NCI-H187 (cell line): Measurements from ENCODE around the gene STX12.
"Not testable (repeated sequence)": the region's sequence is repeated elsewhere in the genome, so short reads cannot be mapped to it uniquely, and the experiment has no call there.

Experiments
- DNase-seq, 2 experiments: peaks; one replicate each; lab custom pipeline; 2025; lab: John Stamatoyannopoulos, UW

STX12 gene

DNA sequence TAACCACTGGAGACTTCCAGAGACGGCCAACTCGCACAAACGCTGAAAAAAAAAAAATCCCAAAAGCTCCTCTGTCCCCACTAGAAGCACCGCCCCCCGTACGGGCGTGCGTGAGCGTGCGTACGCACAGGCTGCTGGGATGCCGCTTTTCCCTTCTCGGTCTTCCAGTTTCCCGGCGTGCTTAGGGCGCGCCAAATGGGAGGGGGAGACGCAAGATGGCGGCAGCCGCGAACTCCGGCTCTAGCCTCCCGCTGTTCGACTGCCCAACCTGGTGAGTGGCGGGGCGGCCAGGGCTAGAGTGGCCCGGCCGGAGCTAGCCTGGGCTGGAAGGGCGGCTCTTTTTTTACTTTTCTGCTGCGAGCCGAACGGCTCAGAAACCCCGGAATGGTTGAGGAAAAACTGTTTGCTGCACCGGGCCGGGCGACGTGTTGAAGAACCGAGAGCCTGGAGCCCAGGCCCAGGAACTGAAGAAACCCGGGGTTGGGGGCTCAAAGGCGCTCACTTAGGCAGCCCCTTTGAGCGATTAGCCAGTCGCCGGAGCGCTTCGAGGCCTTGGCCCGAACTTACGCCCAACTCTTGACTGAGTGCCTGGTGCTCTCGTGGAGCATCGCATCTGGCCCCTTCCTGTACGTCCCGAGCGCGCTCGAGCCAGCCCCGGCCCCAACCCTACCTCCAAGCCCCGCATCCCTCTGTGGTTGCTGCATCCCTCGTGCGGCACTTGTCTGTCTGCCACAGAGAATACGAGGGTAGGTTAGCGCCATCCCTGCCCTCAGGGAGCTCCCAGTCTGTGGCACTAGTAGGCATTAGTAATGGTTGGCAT is 57.8 kb downstream of the STX12 start, which contains the start of gene PPP1R8:
TSS of gene PPP1R8 (plus strand) at position 162 of the 820 bp plus-strand sequence. CDS start at position 216, 54 bp downstream.
- DNase-seq, result peak; percentile 77 to 93

DNA sequence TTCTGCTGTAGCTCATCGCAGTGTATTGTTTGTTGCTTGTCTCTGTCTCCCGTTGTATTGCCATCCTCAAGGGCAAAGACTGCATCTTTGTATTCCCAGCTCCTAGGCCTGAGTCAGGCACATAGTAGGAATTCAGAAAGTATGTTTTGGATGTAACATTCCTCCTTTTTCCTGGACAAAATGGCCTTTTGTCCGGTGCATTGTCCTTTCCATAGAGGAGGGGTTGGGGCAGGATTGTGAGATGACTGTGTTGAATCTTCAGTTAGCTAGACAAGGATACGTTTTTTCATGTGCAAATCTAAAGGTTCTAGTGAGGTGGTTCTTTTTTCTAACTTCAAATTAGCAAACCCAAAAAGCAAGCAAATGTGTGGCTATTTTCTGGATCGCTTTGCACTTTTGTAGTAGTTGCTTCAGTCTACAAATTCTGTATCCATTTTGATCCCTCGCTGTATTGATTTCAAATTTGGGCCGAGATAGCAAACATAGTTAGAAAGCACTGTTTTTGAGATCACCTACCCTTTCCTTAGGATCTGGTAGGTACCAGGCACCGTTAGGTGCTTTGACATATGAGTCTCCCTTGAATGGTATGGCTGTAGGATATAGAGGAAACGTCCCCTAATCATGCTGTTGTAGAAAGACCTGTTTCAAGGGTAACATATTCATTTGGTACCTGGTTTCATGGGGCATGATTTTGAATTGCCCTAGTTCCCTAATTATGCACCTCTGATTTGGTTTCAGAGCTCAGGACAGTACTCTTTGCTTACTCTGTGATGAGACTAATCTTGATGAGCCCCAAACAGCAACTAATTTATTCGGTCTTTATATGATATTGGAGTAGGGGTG is 58.8 kb downstream of the STX12 start:
- no peak for DNase-seq

- no peak for DNase-seq
These were observed 59.7 kb downstream of the STX12 start for GRCh38 chr1:27832762-27833161.

- no peak for DNase-seq
These were observed 60.5 kb downstream of the STX12 start for GRCh38 chr1:27833470-27833869.

GRCh38 chr1:27835046-27835445 is 62.0 kb downstream of the STX12 start:
- no peak for DNase-seq

GRCh38 chr1:27835501-27835900 is 62.5 kb downstream of the STX12 start:
- DNase-seq, result no peak

DNA sequence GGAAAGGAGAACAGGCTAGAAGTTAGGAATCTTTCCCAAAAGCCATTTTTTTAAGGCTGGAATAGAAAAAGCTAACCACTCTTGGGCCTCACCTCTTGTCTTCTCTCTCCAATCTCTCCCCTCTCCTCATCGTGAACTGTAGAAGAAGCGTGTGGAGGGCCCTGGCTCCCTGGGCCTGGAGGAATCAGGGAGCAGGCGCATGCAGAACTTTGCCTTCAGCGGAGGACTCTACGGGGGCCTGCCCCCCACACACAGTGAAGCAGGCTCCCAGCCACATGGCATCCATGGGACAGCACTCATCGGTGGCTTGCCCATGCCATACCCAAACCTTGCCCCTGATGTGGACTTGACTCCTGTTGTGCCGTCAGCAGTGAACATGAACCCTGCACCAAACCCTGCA is 76.9 kb downstream of the STX12 start:
- no peak for DNase-seq

GRCh38 chr1:27855085-27855484 is 82.1 kb downstream of the STX12 start:
- DNase-seq, result no peak

- no peak for DNase-seq
These were observed 83.7 kb downstream of the STX12 start for GRCh38 chr1:27856561-27857343.

DNA sequence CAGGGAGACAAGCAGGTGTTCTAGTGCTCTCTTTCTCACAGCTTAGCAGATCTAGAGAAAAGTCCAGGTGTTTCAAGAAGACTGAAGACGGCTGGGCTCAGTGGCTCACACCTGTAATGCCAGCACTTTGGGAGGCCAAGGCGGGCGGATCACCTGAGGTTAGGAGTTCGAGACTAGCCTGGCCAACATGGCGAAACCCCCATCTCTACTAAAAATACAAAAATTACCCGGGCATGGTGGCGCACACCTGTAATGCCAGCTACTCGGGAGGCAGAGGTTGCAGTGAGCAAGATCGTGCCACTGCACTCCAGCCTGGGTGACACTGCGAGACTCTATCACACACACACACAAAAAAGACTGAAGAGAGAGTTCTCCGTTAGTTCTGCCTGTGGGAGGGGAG is 84.5 kb downstream of the STX12 start:
- not testable (repeated sequence) for DNase-seq

DNA sequence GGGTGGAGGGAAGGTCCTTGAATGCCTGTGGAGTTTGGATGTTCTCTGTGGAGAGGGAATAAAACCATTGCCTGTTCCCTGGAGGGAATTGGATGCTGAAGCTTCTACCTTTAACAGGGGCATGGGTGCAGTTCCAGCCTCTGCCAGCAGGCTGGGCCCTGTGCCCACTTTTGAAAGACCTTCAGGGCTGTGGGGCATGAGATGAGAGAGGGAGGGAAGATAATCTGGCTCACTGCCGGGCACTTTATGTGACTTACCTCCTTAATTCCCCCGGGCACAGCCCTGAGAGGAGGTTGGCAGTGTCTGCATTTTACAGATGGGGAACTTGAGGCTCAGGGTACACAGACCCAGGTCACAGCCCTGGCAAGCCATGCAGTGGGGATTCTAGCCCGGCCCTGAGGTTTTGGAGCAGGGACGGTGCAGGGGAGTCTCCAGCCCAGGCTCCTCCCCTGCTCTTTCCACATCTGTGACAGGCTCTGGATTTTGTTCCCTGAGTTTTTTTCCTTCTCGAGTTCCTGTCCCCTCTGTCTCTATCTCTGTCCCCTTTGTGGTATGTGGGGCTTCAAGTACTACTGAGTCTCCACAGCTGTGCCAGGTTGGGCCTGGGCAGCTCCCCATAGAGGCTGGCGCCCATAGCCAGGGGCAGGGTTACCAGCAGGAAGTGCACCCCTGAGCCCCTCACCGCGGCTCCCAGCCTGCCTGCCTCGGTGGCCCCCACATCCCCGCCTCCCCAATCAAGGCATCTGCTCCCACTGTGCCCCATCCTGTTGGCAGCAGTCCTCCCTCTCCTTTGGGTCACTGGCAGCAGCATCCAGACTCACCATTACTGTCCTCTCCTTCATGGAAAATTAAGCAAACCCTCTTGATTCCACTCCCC is 85.3 kb downstream of the STX12 start:
- peak; percentile 24 to 65 for DNase-seq

GRCh38 chr1:27858949-27859576 is 86.0 kb downstream of the STX12 start:
- no peak for DNase-seq

- DNase-seq, result no peak
These were observed 88.4 kb downstream of the STX12 start for GRCh38 chr1:27861436-27861835.

DNA sequence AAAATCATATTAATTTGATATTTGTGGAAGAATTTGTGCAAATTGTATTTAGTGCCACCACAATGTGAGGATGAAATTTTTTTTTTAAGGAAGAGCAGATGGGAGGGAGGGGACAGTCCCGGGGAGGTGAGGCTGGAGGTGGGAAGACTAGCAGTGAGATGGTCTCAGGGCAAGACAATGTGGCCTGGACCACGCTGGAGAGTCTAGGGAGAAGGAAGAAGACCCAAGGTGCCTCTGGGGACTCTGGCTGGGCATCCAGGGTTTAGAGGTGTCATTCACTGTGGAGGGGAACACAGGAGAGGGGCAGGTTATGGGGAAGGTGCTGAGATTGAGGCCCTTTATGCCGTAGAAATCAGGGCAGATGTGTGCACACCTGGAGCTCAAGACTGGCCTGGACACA is 89.0 kb downstream of the STX12 start:
- no peak for DNase-seq

GRCh38 chr1:27862671-27863537 is 89.9 kb downstream of the STX12 start:
- DNase-seq, result no peak

DNA sequence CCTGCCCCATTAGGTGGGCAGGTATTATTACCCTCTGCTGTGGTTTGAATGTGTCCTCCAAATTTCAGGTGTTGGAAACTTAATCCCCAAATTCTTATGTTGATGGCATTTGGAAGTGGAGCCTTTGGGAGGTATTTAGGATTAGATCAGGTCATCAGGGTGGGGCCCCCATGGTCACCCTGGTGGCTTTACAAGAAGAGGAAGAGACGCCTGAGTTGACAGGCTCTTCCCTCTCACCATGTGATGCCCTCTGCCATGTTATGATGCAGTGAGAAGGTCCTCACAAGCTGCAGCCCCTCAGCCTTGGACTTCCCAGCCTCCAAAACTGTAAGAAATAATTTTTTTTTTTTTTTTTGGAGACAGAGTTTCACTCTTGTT is 90.5 kb downstream of the STX12 start:
- no peak for DNase-seq

DNA sequence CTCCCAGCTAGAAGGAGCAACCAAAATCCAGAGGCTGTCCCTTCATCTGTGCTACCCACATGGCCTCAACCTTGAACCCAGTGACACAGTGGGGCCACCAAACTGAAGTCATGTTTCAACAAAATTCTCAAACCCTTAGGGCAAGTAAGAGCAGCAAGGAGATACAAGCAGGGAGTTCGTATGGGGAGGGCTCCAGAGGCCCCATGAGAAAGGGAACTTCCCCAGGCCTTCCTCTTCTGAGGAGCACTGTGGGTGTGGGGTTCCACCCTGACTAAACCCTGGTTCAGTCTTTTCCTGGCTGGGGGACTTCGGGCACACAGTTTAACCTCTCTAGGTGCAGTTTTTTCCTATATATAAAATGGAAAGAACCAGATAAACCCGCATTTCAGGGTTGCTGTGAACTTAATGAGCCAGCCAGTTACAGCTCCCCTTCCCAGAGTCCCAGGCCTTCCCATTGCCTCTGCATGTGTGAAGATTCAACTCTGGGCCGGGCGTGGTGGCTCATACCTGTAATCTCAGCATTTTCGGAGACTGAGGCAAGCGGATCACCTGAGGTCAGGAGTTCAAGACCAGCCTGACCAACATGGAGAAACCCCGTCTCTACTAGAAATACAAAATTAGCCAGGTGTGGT is 91.4 kb downstream of the STX12 start:
- no peak for DNase-seq

DNA sequence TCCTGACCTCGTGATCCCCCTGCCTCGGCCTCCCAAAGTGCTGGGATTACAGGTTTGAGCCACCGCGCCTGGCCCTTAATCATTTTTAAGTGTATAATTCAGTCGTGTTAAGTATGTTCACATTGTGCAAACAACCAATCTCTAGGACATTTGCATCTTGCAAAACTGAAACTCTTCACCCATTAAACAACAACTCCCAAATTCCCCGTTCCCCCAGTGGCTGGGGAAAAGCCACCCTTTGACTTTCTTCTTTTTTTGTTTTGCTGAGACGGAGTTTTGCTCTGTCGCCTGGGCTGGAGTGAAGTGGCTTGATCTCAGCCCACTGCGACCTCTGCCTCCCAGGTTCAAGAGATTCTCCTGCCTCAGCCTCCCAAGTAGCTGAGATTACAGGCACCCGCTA is 92.8 kb downstream of the STX12 start:
- DNase-seq, result no peak

DNA sequence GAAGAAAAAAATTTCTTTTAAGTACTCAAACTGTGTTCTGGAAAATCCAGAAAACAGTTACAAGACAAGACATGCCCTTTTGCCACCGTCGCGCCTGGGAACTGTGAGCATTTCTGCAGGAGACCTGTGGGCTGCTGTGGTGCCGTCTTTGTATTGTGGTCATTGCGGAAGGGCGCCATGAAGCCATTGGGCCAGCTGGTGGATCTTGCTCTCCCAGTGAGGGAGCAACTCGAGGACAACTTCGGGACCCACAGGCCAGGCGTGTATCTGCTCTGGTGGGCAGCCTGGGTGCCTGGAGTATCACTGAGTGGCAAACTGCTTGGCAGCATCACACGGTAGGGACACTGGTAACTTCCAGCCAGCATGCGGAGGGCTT is 95.5 kb downstream of the STX12 start:
- no peak for DNase-seq
